GM19324 (cell line): ENCODE measurements around the gene TM9SF4.
"Not testable (repeated sequence)": the region's sequence is repeated elsewhere in the genome, so short reads cannot be mapped to it uniquely, and the experiment has no call there.

Experiments
- ATAC-seq: cut with Tn5 transposase; IDR thresholded peaks from one replicate; pipeline ENCODE4 v1.9.1; 2021; ENCODE audit warnings: mild to moderate bottlenecking, moderate library complexity; ENCODE audit not compliant: unreplicated experiment, low FRiP score

The TM9SF4 gene

GRCh38 chr20:32153771-32154170 lies 44.3 kb downstream of the TM9SF4 start:
- no peak for ATAC-seq

- no peak for ATAC-seq
Observed at GRCh38 chr20:32155017-32155981, 45.8 kb downstream of the TM9SF4 start.

GRCh38 chr20:32157611-32158010 lies 48.1 kb downstream of the TM9SF4 start:
- ATAC-seq = no peak

- ATAC-seq = no peak
Observed at GRCh38 chr20:32158351-32158750, 48.8 kb downstream of the TM9SF4 start.

- no peak for ATAC-seq
Observed at GRCh38 chr20:32158943-32159660, 49.6 kb downstream of the TM9SF4 start.

GRCh38 chr20:32159766-32160221 lies 50.3 kb downstream of the TM9SF4 start:
- no peak for ATAC-seq

GRCh38 chr20:32160341-32160740 lies 50.8 kb downstream of the TM9SF4 start:
- no peak for ATAC-seq

- no peak for ATAC-seq
Observed at GRCh38 chr20:32162351-32162750, 52.8 kb downstream of the TM9SF4 start.

- ATAC-seq = no peak
Observed at GRCh38 chr20:32163951-32164350, 54.4 kb downstream of the TM9SF4 start.

- ATAC-seq = no peak
Observed at GRCh38 chr20:32164984-32165735, 55.6 kb downstream of the TM9SF4 start.

- ATAC-seq = no peak
Observed at GRCh38 chr20:32165836-32166545, 56.5 kb downstream of the TM9SF4 start.

- no peak for ATAC-seq
Observed at GRCh38 chr20:32167552-32167951, 58.0 kb downstream of the TM9SF4 start.

- ATAC-seq = no peak
Observed at GRCh38 chr20:32168184-32168910, 58.8 kb downstream of the TM9SF4 start.

GRCh38 chr20:32177696-32178095 lies 68.2 kb downstream of the TM9SF4 start:
- not testable (repeated sequence) for ATAC-seq

- no peak for ATAC-seq
Observed at GRCh38 chr20:32179515-32179914, 70.0 kb downstream of the TM9SF4 start.

- no peak for ATAC-seq
Observed at GRCh38 chr20:32179934-32180333, 70.4 kb downstream of the TM9SF4 start.

GRCh38 chr20:32181606-32182005 lies 72.1 kb downstream of the TM9SF4 start:
- no peak for ATAC-seq

- ATAC-seq = no peak
Observed at GRCh38 chr20:32183947-32184635, 74.6 kb downstream of the TM9SF4 start.
